ENCODE results near the gene SLC49A3. TPM values are rescaled to one million over a fixed set of nuclear protein-coding genes. Genes with fewer than 3 reads are reported as not detected.
"Not testable (repeated sequence)": the region's sequence is repeated elsewhere in the genome, so short reads cannot be mapped to it uniquely, and the experiment has no call there.

The SLC49A3 gene
- total RNA-seq, 1 donor from 2014 or later = 2.3 TPM

GRCh38 chr4:707929-708630 lies 19.1 kb upstream of the SLC49A3 start:
- no peak for DNase-seq
- H3K27me3 Mint-ChIP-seq = no peaks in the 10 kb centered on the region
- intact Hi-C loops (cut with micrococcal nuclease) = loop anchor here (5.0 kb wide), 1 partner anchor 34 kb away; no protein-coding TSS in a partner anchor
- no peaks in the 10 kb centered on the region for H3K9me3 Mint-ChIP-seq
- no peak for TF ChIP-seq CTCF (IDR thresholded peaks at IDR 0.05)
- peaks cover 30% of the 10 kb centered on the region for H3K4me1 Mint-ChIP-seq
- ATAC-seq (ENCODE audit: low read depth) = no peak
- H3K4me3 Mint-ChIP-seq = peak overlapping the region; percentile 44
- H3K36me3 Mint-ChIP-seq (ENCODE audit: low read depth) = peaks cover 8% of the 10 kb centered on the region
- CTCF ChIA-PET = no interaction called here
- POLR2A ChIA-PET = no interaction called here
- no peak overlapping the region for H3K27ac Mint-ChIP-seq

- H3K36me3 Mint-ChIP-seq (ENCODE audit: low read depth) = peaks cover 8% of the 10 kb centered on the region
- H3K4me1 Mint-ChIP-seq = peaks cover 29% of the 10 kb centered on the region
- no peaks in the 10 kb centered on the region for H3K27me3 Mint-ChIP-seq
- POLR2A ChIA-PET = no interaction called here
- DNase-seq (no peak), ATAC-seq (ENCODE audit: low read depth) (no peak)
- CTCF ChIA-PET = no interaction called here
- no peak for TF ChIP-seq CTCF (IDR thresholded peaks at IDR 0.05)
- intact Hi-C loops (cut with micrococcal nuclease) = loop anchor here (5.0 kb wide), 1 partner anchor 35 kb away; no protein-coding TSS in a partner anchor
- no peaks in the 10 kb centered on the region for H3K9me3 Mint-ChIP-seq
- H3K4me3 Mint-ChIP-seq = no peak overlapping the region
- H3K27ac Mint-ChIP-seq = no peak overlapping the region
Measured at GRCh38 chr4:706834-707598, 18.1 kb upstream of the SLC49A3 start.

GRCh38 chr4:706083-706633 lies 17.2 kb upstream of the SLC49A3 start:
- H3K9me3 Mint-ChIP-seq; ATAC-seq (ENCODE audit: low read depth); H3K36me3 Mint-ChIP-seq (ENCODE audit: low read depth); H3K27me3 Mint-ChIP-seq; DNase-seq; POLR2A ChIA-PET; H3K27ac Mint-ChIP-seq; CTCF ChIA-PET: not testable (repeated sequence)
- intact Hi-C loops (cut with micrococcal nuclease) = loop anchor here (5.0 kb wide), 1 partner anchor 36 kb away; no protein-coding TSS in a partner anchor
- peak overlapping the region; percentile 19 for H3K4me3 Mint-ChIP-seq
- peaks cover 30% of the 10 kb centered on the region for H3K4me1 Mint-ChIP-seq

- intact Hi-C loops (cut with micrococcal nuclease) = loop anchor here (1.0 to 5.0 kb wide), 5 partner anchors 31 to 268 kb away; partner anchors contain the start of genes ATP5ME, DGKQ and MYL5
- H3K4me1 Mint-ChIP-seq = peaks cover 35% of the 10 kb centered on the region
- peak within 1 kb of the TSS; percentile 76 for H3K27ac Mint-ChIP-seq
- peak within 1 kb of the TSS; percentile 87 for H3K4me3 Mint-ChIP-seq
- ChIA-PET CTCF (no interaction called here), POLR2A (interaction anchor here (0.6 to 0.9 kb wide), 2 partner anchors 25 to 282 kb away, joined by 3 read pairs; no protein-coding TSS in a partner anchor)
- TF ChIP-seq CTCF (IDR thresholded peaks at IDR 0.05) = no peak
- H3K27me3 Mint-ChIP-seq = no peaks in the 10 kb centered on the region
- DNase-seq (peak; percentile 95), ATAC-seq (ENCODE audit: low read depth) (peak; percentile 97)
- peaks cover 8% of the 10 kb centered on the region for H3K36me3 Mint-ChIP-seq (ENCODE audit: low read depth)
- H3K9me3 Mint-ChIP-seq = no peaks in the 10 kb centered on the region
Measured at GRCh38 chr4:705278-706082, 16.5 kb upstream of the SLC49A3 start, which contains the start of gene PCGF3. PCGF3 (plus strand) TSS chr4:705832; CDS start chr4:733681, 27,849 bp downstream.

- Mint-ChIP-seq H3K4me1 (peaks cover 36% of the 10 kb centered on the region), H3K4me3 (peak overlapping the region; percentile 87), H3K9me3 (no peaks in the 10 kb centered on the region), H3K27me3 (no peaks in the 10 kb centered on the region), H3K27ac (peak overlapping the region; percentile 76), H3K36me3 (ENCODE audit: low read depth) (peaks cover 5% of the 10 kb centered on the region)
- intact Hi-C loops (cut with micrococcal nuclease) = loop anchor here (1.0 to 5.0 kb wide), 5 partner anchors 31 to 268 kb away; partner anchors contain the start of genes ATP5ME, DGKQ and MYL5
- TF ChIP-seq CTCF (IDR thresholded peaks at IDR 0.05) = no peak
- ATAC-seq (ENCODE audit: low read depth) (no peak), DNase-seq (no peak)
- ChIA-PET POLR2A (interaction anchor here (0.9 kb wide), 1 partner anchor 24 kb away, joined by 3 read pairs; no protein-coding TSS in a partner anchor), CTCF (no interaction called here)
Measured at GRCh38 chr4:704971-705277, 16.0 kb upstream of the SLC49A3 start.
